CD4-positive, alpha-beta T cell treated with Interleukin-12 subunit alpha and Interleukin-12 subunit beta, for 1 hour (primary cell): ENCODE results near the gene OR7C1.

Experiments
- DNase-seq: peaks from one replicate; pipeline ENCODE4 v3.0.0-alpha.2; 2020

Gene OR7C1

DNA sequence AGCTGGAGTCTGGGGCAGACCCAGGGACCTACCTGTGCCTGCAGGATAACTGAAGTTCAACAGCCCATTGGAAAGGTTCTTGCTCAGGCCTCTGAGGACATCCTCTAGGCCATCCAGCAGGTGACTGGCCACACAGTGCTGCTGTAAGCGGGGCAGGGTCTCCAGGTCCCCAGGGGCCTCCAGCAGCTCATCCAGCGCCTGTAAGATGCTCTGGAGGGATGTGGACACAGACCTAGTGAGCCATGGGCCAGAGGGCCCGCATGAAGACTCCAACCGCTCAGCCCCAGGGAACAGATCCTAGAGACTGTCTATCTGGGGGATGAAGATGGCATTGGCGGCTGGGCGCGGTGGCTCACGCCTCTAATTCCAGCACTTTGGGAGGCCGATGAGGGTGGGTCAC is 70.6 kb downstream of the OR7C1 start:
- DNase-seq: no peak

DNA sequence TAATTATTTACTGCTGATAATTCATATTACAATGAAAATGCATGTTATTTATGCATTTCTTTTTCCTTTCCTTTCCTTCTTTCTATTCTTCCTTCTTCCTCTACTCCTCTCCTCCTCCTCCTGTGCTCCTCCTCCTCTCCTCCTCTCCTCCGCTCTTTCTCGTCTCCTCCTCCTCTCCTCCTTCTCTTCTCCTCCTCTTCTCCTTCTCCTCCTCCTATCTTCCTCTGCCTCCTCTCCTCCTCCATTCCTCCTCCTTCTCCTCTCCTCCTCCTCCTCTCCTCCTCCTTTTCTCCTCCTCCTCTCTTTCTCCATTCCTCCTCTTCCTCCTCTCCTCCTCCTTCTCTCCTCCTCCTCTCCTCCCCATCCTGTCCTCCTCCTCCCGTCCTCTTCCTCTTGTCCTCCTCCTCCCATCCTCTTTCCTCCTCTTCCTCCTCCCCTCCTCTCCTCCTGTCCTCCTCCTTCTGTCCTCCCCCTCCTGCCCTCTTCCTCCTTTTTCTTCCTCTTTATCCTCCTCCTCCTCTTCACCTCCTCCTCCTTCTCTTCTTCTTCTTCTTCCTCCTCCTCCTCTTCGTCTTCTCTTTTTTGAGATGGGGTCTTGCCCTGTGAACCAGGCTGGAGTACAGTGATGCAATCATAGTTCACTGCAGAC is 71.4 kb downstream of the OR7C1 start:
- no peak for DNase-seq

DNA sequence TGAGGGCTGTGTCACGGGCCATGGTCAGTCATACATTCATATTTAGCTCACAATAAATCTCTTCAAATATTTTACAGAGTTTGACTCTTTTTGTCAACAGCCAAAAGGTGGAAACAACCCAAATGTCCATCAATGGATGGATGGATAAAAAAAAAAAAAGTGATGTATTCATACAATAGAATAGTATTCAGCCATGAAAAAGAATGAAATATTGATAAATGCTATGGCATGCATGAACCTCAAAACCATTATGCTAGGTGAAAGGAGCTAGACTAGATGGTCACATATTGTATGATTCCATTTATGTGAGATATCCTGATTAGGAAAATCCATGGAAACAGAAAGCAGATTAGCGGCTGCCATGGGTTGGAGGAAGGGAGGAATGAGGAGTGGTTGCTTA is 72.9 kb downstream of the OR7C1 start:
- DNase-seq: no peak

DNA sequence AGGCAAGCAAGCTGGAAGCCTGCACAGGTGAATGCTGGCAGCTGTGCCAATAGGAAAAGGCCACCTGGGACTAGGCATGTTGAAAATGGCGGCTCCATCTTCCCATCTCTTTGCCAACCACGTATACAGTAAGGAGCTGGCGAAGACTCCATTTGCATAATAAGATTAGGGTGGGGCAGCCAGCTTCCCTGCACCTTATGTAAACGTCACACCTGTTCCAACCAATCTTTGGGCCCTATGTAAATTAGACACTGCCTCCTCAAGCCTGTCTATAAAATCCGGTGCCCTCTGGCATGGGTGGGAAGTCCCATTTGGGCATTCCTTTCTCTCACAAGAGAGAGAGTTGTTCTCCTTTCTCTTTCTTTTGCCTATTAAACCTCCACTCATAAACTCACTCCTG is 73.4 kb downstream of the OR7C1 start:
- no peak for DNase-seq

DNA sequence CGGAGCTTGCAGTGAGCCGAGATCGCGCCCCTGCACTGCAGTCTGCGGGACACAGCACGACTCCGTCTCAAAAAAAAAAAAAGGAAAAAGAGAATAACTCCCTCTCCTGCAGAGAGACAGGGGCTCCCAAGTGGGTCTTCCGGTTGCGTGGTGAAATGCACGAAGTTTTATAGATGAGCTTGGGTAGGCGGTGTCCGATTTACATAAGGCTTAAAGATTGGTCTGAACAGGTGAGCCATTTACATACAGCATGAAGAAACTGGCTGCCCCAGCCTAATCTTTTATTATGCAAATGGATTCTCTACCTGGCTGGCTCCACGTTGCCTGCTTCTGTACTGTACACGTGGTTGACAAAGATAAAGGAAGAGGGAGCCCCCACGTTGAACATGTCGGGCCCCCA is 76.2 kb downstream of the OR7C1 start:
- no peak for DNase-seq

DNA sequence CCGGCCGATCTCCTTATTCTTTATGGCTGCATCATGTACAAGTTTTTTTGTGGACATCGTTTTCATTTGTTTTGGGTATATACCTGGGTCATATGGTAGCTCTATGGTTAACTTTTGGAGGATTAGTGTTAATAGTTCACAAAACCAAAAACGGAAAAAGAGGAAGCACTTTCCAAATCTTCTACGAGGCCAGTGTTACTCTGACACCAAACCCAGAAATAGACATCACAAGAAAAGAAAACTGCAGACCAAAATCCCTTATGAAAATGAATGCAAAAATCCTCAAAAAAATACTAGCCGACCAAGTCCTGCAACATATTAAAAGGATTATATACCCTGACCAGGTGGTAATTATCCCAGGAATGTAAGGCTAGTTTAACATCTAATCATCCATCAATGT is 86.4 kb downstream of the OR7C1 start:
- no peak for DNase-seq
